ENCODE results near the gene FRMD3. TPM values are rescaled to one million over a fixed set of nuclear protein-coding genes. Genes with fewer than 3 reads are reported as not detected.

FRMD3 gene
- total RNA-seq, 2 donors from 2014 or later, result 0.38 to 0.46 TPM

DNA sequence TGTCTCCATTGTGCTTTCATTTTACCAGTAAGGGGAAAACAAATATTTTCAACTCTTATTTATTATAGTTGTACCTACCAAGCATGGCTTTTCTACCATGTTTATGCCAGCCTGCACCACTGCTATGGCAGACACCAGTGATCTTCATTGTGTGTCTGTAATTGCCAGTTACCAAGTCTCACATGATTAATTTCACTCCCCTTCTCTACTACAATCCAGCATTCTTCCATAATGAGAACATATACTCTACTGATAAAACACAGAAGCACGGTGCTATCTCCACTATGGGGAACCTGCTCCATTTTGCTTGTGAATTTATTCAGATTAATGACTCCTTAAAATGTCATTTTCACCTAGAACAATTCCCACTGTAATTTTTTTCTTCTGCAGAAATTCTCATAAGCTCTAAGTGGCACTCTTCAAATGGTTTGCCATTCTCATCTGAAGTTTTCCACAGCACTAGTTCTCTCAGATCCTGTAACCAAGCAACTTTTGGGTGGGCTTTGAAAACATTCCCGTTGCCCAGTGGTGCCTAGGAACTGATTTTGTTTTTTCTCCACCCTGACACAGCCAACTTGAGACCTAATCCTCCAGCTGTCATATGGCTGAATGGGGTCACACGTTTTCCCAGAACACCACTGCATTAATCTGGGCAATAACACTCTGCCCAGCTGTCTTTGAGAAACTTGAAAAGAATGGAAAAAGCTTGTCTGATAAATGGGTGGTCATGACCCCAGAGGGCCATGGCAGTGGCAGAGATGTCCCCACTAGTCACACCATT, 252.6 kb downstream of the FRMD3 start:
- Mint-ChIP-seq H3K4me1 (ENCODE audit: low read depth) (no peaks in the 10 kb centered on the region), H3K27ac (no peak overlapping the region), H3K9me3 (no peaks in the 10 kb centered on the region), H3K4me3 (no peak overlapping the region), H3K36me3 (ENCODE audit: insufficient read depth in 2 of 2) (no peaks in the 10 kb centered on the region), H3K27me3 (ENCODE audit: low read depth) (no peaks in the 10 kb centered on the region)
- ATAC-seq (replicated peaks in 1 of 2) (no peak), DNase-seq (no peak)

DNA sequence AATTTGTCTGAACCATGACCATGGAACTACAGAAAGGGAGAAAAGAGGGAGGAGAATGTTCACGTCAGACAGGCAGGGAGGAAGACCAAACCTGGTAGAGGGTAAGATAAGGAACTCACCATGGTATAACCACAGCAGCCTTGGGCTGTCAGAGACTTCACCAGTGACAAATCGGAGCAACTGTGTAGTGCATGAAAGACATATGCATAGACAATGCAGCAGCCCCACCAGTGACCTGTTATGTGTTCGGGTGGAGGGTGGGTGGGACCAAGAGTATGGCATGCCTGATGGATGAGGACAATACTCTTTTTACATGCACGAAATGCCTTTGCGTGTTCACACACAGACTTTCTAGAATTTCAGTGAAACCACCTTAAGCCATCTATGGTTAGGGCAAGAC, 253.5 kb downstream of the FRMD3 start:
- Mint-ChIP-seq H3K27me3 (ENCODE audit: low read depth) (no peaks in the 10 kb centered on the region), H3K36me3 (ENCODE audit: insufficient read depth in 2 of 2) (no peaks in the 10 kb centered on the region), H3K9me3 (no peaks in the 10 kb centered on the region), H3K4me1 (ENCODE audit: low read depth) (no peaks in the 10 kb centered on the region), H3K4me3 (no peak overlapping the region), H3K27ac (no peak overlapping the region)
- no peak for DNase-seq
- ATAC-seq (replicated peaks in 1 of 2), result no peak

DNA sequence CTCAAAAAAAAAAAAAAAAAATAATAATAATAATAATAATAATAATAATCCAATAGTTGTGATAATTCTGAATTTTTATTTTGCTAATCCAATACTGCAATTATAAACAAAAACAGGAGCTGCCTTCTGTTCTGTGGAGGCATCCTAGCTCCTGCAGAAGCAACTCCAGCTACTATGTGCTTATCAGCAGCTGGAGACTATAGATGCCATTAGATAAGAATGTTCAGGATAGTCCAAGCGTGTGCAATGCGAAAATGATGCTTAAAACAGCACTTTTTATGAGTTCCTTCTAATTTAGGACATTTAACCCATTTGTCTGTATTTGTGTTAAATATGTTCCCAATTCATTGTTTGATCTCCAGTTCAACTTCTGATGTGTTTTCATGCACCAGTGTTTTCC, 254.7 kb downstream of the FRMD3 start:
- no peak overlapping the region for H3K27ac Mint-ChIP-seq
- no peak overlapping the region for H3K4me3 Mint-ChIP-seq

DNA sequence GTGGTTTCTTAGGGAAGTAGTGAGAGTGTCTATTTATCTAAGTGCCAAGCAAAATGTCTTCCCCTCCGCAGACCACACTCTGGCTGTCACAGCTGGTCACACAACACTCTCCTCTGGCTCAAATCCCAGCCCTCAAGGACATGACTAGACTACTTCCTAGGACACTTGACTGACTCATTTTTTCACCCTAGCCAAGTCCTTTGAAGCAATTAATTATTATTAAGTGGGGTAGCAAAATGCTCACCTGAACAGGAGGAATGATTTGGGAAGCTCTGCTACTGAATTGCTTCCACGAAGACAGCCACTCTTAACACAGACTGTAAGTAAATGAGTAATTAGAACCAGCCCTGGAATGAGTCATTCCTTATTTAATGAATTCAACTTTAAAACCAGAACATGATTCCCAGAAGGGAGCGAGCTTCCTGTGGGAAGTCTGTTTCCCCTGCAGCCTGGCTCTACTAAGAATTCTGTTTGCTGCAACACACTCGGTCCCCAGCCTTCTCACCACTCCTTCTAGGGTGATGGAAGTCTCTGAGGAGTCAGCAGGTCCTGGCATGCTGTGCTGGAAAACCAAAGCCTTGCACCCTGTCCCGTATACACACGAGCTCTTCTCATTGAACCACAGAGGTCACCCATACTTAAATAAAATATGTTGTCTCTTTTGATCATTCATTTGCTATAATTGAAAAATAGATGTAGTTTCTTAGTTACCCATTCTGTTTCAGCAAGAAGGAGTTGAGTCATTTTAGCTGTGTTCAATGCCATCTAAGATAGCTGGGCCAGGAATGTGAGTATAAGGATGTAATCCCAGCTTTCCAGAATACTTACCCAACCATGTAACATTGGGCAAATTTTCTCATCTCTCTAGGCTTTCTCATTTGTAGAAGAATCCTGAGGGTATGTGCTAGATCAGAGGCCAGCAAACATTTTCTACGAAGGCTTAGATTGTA, 256.6 kb downstream of the FRMD3 start:
- DNase-seq (no peak), ATAC-seq (replicated peaks in 1 of 2) (no peak)
- no peak overlapping the region for H3K27ac Mint-ChIP-seq
- no peak overlapping the region for H3K4me3 Mint-ChIP-seq
- peaks cover 0 to 2% of the 10 kb centered on the region in 2 donors for H3K9me3 Mint-ChIP-seq
- no peaks in the 10 kb centered on the region for H3K36me3 Mint-ChIP-seq (ENCODE audit: insufficient read depth in 2 of 2)
- no peaks in the 10 kb centered on the region for H3K27me3 Mint-ChIP-seq (ENCODE audit: low read depth)
- H3K4me1 Mint-ChIP-seq (ENCODE audit: low read depth), result no peaks in the 10 kb centered on the region

More for the DNA sequence above, 254.7 kb downstream of the FRMD3 start:
- DNase-seq, result no peak
- H3K36me3 Mint-ChIP-seq (ENCODE audit: insufficient read depth in 2 of 2), result no peaks in the 10 kb centered on the region
- H3K27me3 Mint-ChIP-seq (ENCODE audit: low read depth), result no peaks in the 10 kb centered on the region
- H3K9me3 Mint-ChIP-seq, result no peaks in the 10 kb centered on the region
- H3K4me1 Mint-ChIP-seq (ENCODE audit: low read depth), result no peaks in the 10 kb centered on the region
- no peak for ATAC-seq (replicated peaks in 1 of 2)

DNA sequence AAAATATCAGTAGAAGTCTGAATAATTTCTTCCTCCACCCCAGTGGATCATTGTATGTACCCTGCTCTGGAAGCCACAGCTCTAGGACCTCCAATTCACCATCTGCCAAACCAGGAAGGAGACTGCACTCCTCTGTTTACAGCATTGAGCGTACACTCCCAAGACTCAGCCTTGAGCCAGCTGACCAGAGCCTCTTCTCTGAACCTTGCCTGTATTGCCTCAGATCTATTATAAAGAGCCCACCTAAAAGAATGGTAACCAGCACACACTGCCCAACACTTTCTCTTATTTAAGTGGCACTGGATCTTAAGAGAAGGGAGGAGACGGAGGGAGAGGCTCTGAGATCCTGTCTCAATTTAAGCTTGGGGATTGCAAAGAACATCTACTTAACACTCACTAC, 257.4 kb downstream of the FRMD3 start:
- no peak overlapping the region for H3K4me3 Mint-ChIP-seq
- H3K27ac Mint-ChIP-seq, result no peak overlapping the region
- no peaks in the 10 kb centered on the region for H3K27me3 Mint-ChIP-seq (ENCODE audit: low read depth)
- H3K4me1 Mint-ChIP-seq (ENCODE audit: low read depth), result no peaks in the 10 kb centered on the region
- no peaks in the 10 kb centered on the region for H3K36me3 Mint-ChIP-seq (ENCODE audit: insufficient read depth in 2 of 2)
- DNase-seq, result no peak
- H3K9me3 Mint-ChIP-seq, result peaks cover 0 to 2% of the 10 kb centered on the region in 2 donors
- ATAC-seq (replicated peaks in 1 of 2), result no peak

DNA sequence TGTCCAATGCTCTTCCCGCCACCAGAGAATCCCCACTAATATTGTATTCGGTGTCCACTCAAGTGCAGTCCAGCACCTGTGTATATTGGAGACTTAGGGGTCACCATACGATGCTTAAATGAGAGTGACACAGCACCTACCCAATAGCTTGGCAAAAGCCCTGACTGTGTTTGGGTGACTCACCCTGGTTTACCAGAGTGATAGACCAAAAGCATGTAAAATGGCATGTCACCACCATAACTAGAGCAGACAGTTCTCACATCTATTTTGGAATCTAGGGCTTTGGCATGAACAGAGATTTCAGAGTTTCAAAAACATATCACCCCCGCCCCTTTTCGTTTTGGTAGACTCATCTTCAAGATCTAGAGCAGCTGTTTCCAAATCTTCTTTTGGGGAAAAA, 257.9 kb downstream of the FRMD3 start:
- ATAC-seq (replicated peaks in 1 of 2), result no peak
- no peaks in the 10 kb centered on the region for H3K36me3 Mint-ChIP-seq (ENCODE audit: insufficient read depth in 2 of 2)
- no peak overlapping the region for H3K27ac Mint-ChIP-seq
- no peaks in the 10 kb centered on the region for H3K4me1 Mint-ChIP-seq (ENCODE audit: low read depth)
- peaks cover 0 to 2% of the 10 kb centered on the region in 2 donors for H3K9me3 Mint-ChIP-seq
- H3K4me3 Mint-ChIP-seq, result no peak overlapping the region
- no peak for DNase-seq
- H3K27me3 Mint-ChIP-seq (ENCODE audit: low read depth), result no peaks in the 10 kb centered on the region

DNA sequence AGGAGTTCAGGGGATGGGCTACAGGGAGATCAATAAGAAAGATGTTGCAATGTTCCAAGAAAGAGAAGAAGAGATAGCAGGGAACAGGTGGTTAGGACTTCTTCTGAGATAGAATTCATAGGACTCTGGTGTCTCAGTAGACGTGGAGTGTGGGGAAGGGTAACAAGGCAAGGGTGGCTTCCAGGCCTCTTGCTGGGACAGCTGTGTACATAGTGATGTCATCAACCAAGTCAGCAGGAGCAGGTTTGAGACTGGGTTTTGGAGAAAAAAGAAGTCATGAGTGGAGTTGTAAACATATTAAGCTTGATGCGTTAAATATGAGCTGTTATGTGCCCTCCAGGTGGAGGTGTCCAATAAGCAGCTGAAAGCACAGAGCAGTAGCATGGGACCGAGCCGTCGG, 263.4 kb downstream of the FRMD3 start:
- no peak for DNase-seq
- Mint-ChIP-seq H3K27ac (no peak overlapping the region), H3K4me1 (ENCODE audit: low read depth) (no peaks in the 10 kb centered on the region), H3K4me3 (no peak overlapping the region), H3K27me3 (ENCODE audit: low read depth) (no peaks in the 10 kb centered on the region), H3K36me3 (ENCODE audit: insufficient read depth in 2 of 2) (no peaks in the 10 kb centered on the region), H3K9me3 (peaks cover 0 to 2% of the 10 kb centered on the region in 2 donors)
- ATAC-seq (replicated peaks in 1 of 2), result no peak

DNA sequence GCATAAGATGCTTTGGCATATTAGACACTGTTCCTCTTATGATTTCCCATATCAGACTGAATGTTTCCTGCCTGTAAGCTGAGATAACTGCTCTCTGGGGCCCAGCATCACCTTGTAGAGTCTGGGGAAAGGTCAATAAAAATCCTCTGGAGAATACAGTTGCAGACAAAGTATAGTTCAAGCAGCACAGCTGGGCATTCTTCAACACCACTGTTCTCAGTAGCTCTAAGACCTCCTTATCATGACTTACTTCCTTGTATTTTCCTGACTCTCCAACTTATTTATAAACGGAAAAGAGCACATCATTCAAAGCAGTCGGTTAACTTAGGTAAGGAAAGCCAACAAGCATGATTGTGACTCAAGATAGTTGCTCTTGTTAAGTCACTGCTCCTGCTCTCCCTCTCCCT, 266.5 kb downstream of the FRMD3 start:
- no peak overlapping the region for H3K4me3 Mint-ChIP-seq
- DNase-seq (no peak), ATAC-seq (replicated peaks in 1 of 2) (no peak)
- H3K4me1 Mint-ChIP-seq (ENCODE audit: low read depth), result no peaks in the 10 kb centered on the region
- H3K9me3 Mint-ChIP-seq, result no peaks in the 10 kb centered on the region
- H3K36me3 Mint-ChIP-seq (ENCODE audit: insufficient read depth in 2 of 2), result no peaks in the 10 kb centered on the region
- H3K27ac Mint-ChIP-seq, result no peak overlapping the region
- no peaks in the 10 kb centered on the region for H3K27me3 Mint-ChIP-seq (ENCODE audit: low read depth)

DNA sequence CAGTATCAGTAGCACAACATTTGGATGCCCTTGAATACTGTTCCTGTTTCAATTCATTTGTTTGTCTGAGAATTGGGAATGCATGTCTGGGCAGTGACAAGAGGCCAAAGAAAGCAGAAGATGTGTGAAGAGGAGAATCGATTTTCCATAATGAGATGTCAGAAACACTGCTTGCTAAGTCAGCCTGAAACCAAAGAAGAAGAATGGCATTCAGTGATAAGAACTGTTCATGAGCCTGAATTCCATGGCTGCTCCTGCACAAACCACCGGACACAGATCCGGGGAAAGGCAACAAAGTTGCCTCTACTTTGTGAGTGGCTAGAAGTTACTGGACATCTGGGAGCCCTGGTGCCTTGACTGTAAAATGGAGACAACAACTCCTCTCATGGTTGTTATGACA, 268.1 kb downstream of the FRMD3 start:
- Mint-ChIP-seq H3K4me3 (no peak overlapping the region), H3K4me1 (ENCODE audit: low read depth) (no peaks in the 10 kb centered on the region), H3K36me3 (ENCODE audit: insufficient read depth in 2 of 2) (no peaks in the 10 kb centered on the region), H3K9me3 (no peaks in the 10 kb centered on the region), H3K27me3 (ENCODE audit: low read depth) (no peaks in the 10 kb centered on the region), H3K27ac (no peak overlapping the region)
- DNase-seq, result no peak
- ATAC-seq (replicated peaks in 1 of 2), result no peak

DNA sequence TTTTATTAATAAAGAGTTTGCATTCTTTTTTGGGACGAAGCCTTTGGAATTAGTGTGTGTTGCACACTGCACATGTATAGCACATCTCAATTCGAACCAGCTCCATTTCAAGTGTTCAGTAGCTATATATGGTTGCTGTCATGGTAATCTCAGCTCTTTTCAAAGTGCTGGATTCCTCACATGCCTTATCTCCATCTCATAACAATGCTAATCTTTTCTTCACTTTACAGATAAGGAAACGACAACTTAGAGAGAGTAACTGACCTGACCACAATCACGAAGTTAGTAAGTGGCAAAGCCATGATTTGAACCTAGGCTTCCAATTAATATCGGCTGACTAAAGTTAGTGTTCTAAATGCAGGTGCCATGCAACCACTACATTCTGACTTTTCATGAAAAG, 270.5 kb downstream of the FRMD3 start:
- DNase-seq (no peak), ATAC-seq (replicated peaks in 1 of 2) (no peak)
- no peak overlapping the region for H3K4me3 Mint-ChIP-seq
- no peaks in the 10 kb centered on the region for H3K4me1 Mint-ChIP-seq (ENCODE audit: low read depth)
- H3K27me3 Mint-ChIP-seq (ENCODE audit: low read depth), result no peaks in the 10 kb centered on the region
- no peaks in the 10 kb centered on the region for H3K36me3 Mint-ChIP-seq (ENCODE audit: insufficient read depth in 2 of 2)
- no peak overlapping the region for H3K27ac Mint-ChIP-seq
- no peaks in the 10 kb centered on the region for H3K9me3 Mint-ChIP-seq

DNA sequence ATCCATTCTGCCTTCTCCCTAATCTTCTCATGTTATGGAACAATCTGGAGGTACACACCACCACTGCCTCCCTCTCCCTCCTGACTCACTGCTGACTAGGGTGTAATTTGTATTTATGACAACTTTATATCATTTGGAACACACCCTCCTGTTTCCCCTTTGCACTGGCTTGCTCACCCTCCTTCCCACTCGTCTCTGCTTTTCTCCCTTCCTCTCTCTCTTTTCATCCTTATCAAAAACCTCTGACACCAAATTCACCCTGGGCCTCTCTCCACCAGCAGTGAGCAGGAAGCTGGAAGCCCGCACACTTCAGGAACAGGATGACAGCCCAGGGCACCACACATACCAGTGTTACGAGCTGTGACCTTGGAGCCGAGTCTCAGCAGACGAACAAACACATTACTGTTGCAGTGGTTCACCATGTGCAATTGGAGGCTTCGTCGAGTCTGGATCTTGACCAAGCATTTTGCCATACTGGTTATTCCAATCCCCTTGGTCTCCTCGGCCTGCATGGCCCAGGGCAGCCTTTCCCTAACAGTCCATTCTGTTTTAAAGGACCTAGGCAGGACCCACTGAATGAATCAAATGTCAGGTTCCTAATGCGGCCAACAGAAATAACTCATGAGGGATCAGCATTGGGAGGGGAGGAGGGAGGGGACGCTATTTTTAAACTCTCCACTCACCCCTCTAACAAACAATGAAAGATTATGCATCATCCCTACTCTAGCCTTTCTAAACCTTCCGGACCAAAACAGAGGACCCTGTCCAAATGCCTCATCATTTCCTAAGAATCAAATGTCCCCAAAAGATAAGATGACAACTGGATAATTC, 271.3 kb downstream of the FRMD3 start:
- H3K36me3 Mint-ChIP-seq (ENCODE audit: insufficient read depth in 2 of 2), result no peaks in the 10 kb centered on the region
- H3K9me3 Mint-ChIP-seq, result no peaks in the 10 kb centered on the region
- no peak overlapping the region for H3K27ac Mint-ChIP-seq
- DNase-seq (no peak), ATAC-seq (replicated peaks in 1 of 2) (no peak)
- no peaks in the 10 kb centered on the region for H3K4me1 Mint-ChIP-seq (ENCODE audit: low read depth)
- H3K4me3 Mint-ChIP-seq, result no peak overlapping the region
- H3K27me3 Mint-ChIP-seq (ENCODE audit: low read depth), result no peaks in the 10 kb centered on the region

DNA sequence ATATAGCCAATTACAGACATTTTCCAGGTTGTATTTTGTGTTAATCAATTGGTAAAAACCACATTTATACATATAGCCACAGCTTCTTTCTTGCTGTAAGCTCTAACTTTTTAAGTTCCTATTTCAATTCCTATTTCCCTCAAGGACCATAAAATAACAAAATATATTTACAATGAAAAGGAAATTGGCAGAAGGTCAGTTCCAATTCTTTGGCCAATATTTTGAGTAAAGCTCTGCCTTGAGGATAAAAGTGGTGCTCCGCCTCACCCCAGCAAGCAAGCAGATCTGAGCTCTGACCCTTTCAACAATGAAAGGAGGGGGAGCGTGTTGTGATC, 271.9 kb downstream of the FRMD3 start:
- no peaks in the 10 kb centered on the region for H3K9me3 Mint-ChIP-seq
- no peak overlapping the region for H3K27ac Mint-ChIP-seq
- no peaks in the 10 kb centered on the region for H3K36me3 Mint-ChIP-seq (ENCODE audit: insufficient read depth in 2 of 2)
- H3K4me1 Mint-ChIP-seq (ENCODE audit: low read depth), result no peaks in the 10 kb centered on the region
- no peaks in the 10 kb centered on the region for H3K27me3 Mint-ChIP-seq (ENCODE audit: low read depth)
- no peak for ATAC-seq (replicated peaks in 1 of 2)
- no peak for DNase-seq
- H3K4me3 Mint-ChIP-seq, result no peak overlapping the region

DNA sequence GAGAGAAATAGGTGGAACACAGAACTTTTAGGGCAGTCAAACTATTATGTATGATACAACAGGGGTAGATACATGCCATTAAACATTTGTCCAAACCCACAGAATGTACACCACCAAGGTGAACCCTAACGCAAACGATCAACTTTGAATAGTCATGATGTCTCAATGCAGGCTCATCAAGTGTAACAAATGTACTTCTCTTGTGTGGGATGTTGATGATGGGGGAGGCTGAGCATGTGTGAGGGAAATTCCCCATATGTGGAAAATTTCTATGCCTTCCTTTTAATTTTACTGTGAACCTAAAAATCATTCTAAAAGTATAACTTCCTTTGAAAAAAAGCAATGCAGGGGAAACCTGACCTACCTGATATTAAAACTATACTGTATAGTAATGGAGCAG, 273.9 kb downstream of the FRMD3 start:
- no peaks in the 10 kb centered on the region for H3K9me3 Mint-ChIP-seq
- H3K4me3 Mint-ChIP-seq, result no peak overlapping the region
- H3K4me1 Mint-ChIP-seq (ENCODE audit: low read depth), result no peaks in the 10 kb centered on the region
- H3K27ac Mint-ChIP-seq, result no peak overlapping the region
- ATAC-seq (replicated peaks in 1 of 2) (no peak), DNase-seq (no peak)
- no peaks in the 10 kb centered on the region for H3K27me3 Mint-ChIP-seq (ENCODE audit: low read depth)
- no peaks in the 10 kb centered on the region for H3K36me3 Mint-ChIP-seq (ENCODE audit: insufficient read depth in 2 of 2)
